COLO668 (cell line): ENCODE measurements around the gene SMIM11.
"Not testable (repeated sequence)": the region's sequence is repeated elsewhere in the genome, so short reads cannot be mapped to it uniquely, and the experiment has no call there.

Experiments used
- DNase-seq: peaks from one replicate; lab custom pipeline; 2025; ENCODE audit not compliant: unreplicated experiment; lab: John Stamatoyannopoulos, UW

Gene SMIM11

DNA sequence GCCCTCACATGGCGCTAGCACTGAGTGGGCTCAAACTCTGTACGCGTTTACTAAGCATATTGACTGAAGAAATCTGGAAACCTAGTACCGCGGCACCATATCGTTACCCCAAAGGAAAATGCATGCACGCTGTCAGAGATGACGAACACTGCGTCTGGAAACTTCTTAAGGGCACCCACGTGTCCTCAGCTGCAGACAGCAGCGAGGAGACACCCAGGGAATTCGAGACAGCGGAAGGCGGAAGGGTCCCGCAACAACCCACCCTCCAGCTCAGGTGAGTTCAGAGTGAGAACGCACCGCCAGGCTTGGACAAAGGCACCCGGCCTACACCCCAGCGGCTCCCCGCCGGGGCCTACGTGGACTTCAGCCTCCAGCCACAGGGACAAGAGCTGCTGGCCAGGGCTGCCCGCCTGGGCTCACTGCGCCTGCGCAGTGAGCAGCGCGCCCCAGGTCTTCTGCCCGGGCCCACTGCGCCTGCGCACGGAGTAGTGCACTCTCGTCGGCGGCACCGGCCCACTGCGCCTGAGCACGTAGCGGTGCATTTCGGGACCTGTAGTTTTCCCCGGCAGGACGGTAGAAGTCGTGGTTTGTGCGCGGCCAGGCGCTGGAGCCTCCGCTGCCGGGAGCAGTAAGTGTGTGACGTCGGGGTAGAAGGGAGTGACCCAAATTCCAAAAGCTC is at the start of gene SMIM11:
SMIM11 (plus strand) TSS at position 568 of the 679 bp plus-strand sequence. CDS start 3,998 bp downstream, outside the sequence.
- DNase-seq, result not testable (repeated sequence)

DNA sequence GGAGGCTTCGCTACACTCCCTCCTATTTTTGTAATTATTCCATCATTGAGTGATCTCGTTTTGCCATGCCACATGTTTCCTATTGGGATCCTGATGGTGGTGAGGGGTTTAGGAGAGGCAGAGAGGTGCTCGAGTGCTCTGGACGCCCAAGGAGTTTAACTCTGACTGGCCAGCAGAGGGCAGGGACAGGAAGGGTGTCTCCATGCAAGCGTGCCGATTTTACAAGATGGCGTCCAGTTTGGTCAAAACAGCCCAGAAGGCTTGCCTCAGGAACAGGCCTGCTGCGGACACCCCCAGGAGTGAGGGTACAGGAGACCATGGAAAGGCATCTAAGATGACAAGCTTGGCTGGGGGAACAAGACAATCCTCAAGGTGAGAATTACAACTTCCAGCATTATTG is 45.3 kb upstream of the SMIM11 start:
- no peak for DNase-seq

- DNase-seq, result no peak
Observed at GRCh38 chr21:34331726-34332125, 43.6 kb upstream of the SMIM11 start.

GRCh38 chr21:34332347-34332746 is 43.0 kb upstream of the SMIM11 start:
- DNase-seq, result no peak

DNA sequence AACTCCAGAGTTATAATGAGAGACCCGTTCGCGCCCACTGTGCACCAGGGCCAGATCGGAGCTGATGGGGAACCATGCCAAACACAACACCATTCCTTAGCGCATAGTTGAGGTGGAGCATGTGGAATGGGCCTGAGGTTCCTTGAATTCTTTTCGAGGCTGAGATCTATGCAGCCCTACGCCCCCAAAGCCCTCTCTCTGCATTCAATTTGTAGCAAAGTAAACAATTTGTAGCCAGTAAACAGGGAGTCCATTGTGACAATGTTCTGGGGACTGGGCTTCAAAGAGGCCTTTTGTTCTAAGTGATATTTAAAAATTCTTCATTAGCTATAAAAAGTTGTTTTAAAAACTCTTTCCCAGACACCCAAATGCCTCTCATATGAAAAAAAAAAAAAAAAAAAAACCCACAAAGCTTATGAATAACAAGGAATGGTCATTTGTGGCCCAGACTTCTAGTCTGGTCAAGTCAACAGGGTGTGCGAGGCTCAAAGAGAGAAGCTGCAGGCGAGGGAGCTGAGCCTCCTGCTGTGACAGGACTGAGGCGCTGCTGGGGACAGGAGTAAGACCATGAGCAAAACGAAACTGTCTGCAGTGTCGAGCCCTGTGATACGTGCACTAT is 42.1 kb upstream of the SMIM11 start:
- no peak for DNase-seq

DNA sequence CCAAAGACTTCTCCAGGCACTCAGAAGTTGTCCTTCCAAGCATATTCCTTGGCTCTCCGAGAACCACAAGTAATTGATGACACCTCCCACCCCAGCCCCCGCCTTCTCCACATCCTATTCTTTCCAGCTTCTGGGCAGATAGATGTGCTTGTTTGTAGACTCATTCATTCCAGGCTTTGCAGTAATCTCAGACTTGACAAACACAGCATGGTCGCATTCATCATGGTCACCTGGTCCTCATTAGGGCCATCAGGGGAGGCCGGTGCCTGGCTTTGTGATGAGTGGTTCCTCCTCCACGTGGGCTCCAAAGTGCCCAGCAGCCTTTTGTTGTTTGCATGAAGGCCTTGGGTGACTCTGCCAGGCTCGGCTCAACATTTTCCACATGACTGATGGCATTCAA is 40.0 kb upstream of the SMIM11 start:
- peak; percentile 43 for DNase-seq

DNA sequence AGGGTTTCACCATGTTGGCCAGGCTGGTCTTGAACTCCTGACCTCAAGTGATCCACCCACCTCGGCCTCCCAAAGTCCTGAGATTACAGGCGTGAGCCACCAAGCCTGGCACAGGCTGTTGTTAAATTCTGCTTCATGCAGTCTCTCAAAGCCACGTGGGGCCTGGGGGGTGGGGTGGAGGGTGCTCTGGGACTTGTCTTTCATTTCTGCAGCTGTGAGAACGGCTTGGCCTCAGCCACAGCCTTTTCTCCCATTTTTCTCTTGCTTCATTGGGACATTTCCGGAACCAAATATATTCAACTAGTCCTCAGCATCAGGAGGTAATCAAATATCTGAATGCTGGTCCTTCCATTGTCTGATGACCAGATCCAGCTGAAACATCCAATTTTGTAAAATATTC is 39.1 kb upstream of the SMIM11 start:
- no peak for DNase-seq

DNA sequence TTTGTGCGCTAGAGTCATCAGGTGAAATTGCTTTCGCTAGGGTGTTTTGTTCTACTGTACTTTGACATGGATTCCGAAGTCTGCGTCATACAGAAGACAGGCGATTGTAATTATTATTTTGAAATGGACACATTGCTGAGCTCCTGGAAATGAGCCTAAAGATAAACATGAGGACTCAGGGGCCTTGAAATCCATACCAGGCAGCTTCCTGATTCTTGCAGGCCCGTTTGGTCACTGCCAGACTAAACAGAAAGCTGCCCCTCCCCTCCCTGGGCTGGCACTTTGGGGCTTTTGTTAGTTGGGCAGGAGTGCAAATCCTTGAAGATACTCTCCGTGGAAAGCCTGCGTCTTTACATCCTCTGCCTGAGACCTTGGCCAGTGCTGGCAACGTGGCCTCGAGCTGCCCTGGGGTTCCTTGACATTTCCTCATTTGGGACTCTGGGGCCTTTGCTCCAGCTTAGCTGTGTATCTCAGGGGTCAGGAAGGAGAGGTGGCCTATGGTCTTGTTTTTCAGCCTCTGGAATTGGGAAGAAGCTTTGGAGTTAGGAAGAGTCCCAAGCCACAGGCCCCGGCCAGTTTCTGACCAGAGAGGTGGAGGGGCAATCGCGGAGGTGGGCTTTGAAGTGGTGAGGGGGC is 38.4 kb upstream of the SMIM11 start:
- no peak for DNase-seq

GRCh38 chr21:34337741-34338140 is 37.6 kb upstream of the SMIM11 start:
- no peak for DNase-seq

GRCh38 chr21:34338226-34338625 is 37.1 kb upstream of the SMIM11 start:
- no peak for DNase-seq

GRCh38 chr21:34340061-34340460 is 35.2 kb upstream of the SMIM11 start:
- no peak for DNase-seq

DNA sequence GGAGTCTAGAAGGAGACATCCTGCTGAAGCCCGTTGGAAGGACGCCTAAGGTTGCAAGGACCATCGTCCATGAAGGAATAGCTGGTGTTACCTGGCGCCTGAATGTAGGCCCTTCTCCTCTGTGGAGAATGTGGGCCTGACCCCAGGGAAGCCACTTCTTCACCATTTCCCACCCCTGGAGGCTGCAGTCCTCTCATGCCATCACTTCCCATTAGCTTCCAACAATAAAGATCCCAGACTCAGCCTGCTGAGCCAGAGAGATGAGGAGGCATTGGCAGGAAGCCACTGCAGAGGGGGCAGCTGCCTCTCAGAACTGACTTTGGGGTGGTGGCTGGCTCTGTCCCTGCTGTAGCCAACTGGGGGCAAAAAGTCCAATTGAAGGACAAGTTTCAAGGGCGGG is 32.8 kb upstream of the SMIM11 start:
- DNase-seq, result no peak

- DNase-seq, result no peak
Observed at GRCh38 chr21:34343347-34343746, 32.0 kb upstream of the SMIM11 start.

GRCh38 chr21:34343838-34344381 is 31.4 kb upstream of the SMIM11 start:
- DNase-seq, result no peak

DNA sequence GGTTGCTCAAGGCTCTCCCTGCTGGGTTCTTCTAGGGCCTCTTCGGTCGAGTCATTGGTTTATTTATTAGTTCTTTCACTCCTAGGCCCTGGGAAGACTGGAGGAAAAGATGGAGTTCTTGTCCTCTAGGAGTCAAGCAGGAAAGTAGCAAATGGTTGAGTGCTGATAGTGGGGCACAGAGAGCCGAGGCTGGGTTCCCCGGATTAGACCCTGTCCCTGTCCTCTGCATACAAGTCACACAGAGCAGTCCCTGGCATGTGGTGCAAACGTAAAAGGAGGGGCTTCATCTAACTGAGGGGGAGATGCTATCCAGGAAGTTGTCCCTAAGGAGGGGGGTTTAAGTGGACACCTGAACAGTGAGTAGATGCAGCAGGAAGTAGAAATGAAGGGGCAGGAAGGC is 30.7 kb upstream of the SMIM11 start:
- DNase-seq, result no peak

DNA sequence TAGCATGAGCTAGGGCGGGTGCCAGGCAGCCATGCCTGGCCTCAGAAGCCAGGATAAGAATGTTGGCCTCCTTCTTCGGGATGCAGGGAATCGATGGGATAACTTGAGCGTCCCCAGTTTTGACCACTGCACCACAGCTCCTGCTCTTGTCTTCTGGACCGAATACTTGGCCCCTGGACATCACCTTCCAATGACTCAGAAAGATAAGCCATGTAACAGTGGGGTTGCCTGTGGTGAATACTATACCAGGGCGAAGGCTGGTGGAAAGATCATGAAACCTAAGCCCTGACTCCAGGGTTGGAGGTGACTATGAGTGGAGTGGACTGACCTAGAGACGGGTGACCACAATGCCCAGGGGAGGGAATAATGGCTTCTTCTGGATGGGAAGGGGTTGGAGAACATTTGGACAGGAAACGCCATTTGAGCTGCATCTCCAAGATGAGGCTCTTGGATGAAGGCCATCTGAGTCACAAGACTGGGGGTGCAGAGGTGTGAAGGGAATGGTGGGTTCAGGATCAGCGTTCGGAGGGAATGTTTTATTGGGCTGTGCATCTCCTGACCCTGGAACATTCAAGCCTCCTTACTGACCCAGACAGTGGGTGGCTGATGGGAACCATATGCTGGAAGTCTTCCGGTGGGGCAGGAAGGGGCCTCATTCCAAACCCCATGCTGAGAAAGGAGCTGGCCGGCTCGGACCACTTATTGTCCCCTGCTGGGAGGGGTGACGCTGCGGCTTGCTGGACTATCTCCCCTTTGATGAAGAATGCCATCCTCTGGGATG is 30.0 kb upstream of the SMIM11 start:
- DNase-seq, result no peak

DNA sequence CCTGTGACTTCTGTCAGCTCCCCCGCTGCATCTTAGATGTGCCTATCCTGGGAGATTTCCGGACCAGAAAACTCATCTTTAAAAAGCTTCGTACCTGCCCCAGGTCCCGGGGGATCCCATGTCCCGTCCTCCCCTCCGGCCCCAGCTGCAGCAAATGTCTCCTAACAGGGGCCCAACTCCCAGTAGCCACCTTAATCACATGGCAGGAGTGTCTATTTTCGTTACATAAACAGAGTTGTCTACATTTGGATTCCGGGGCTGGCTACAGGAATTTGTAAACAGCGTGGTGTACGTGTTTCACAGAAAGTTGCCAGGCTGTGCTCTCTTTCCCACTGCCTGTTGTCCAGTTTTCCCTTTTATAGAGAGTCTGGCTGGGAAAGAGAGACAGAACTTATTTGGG is 29.4 kb upstream of the SMIM11 start:
- no peak for DNase-seq

DNA sequence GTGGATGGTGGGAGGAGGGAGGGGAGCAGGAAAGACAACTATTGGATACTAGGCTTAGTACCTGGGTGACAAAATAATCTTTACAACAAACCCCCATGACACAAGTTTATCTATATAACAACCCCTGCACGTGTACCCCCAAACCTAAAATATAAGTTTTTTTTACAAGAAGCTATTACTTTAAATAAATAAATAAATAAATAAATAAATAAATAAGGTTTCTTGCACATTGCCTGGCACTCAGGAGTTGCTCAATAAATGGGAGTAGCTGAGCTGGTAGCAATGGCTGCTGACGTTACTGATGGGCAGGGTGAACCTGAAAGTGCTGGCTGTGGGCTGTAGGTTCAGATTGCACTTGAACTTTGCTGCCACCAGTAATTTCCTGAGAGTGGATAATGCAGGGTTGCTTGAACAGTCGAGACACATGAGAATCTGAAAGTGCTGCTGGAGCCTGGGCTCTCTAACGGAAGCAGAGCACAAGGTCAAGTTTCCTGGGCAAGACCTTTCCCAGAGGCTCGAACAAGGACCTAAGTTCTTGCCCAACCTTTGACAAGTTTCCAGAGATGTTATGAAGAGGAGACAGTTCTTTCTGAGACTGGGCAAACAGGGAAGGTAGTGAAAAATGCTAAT is 26.3 kb upstream of the SMIM11 start:
- no peak for DNase-seq

GRCh38 chr21:34351786-34352241 is 23.5 kb upstream of the SMIM11 start:
- peak; percentile 74 for DNase-seq

DNA sequence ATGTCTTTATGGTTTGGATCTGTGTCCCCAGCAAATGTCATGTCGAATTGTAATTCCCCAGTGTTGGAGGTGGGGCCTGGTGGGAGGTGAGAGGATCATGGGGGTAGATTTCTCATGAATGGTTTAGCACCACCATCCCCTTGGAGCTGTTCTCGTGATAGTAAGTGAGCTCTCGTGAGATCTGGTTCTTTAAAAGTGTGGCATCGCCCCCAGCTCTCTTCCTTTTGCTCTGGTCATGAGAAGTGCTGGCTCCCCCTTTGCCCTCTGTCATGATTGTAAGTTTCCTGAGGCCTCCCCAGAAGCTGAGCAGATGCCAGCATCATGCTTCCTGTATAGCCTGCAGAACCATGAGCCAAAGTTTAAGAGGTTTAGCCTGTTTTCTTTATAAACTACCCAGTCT is 22.8 kb upstream of the SMIM11 start:
- no peak for DNase-seq

DNA sequence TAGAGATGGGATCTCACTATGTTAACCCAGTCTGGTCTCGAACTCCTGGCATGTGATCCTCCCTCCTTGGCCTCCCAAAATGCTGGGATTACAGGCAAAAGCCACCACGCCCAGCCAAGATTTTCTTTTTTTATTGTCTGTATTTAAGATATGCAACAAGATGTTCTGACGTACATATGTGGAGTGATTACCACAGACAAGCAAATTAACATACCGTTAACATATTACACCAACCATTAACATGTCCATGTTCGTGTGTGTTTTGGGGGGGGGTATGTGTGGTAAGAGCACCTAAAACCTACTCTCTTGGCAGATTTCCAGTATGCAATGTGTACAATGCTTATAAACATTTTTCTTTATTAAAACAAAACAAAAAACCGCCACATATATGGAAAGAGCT is 22.1 kb upstream of the SMIM11 start:
- DNase-seq, result no peak
